Activated B cell treated with CpG ODN at 0.5 μM for 24 hours (primary cell): Measurements from ENCODE around the gene RICTOR. TPM values are rescaled to one million over a fixed set of nuclear protein-coding genes. Genes with fewer than 3 reads are reported as not detected.

ENCODE experiments used
- ATAC-seq: fragments of 200-7000 bp; cut with Tn5 transposase; one replicate; pipeline ENCODE4 v1.10.0; 2021; ENCODE audit warnings: low read depth, mild to moderate bottlenecking, moderate library complexity
- CTCF ChIA-PET: fragments of 350-600 bp; sonication (Branson Sonifier 250); formaldehyde crosslinking; loops from one replicate; lab custom pipeline; 2021; ENCODE audit warnings: antibody characterized with exemption; lab: Charles Lee
- POLR2A ChIA-PET: fragments of 350-600 bp; sonication (Branson Sonifier 250); formaldehyde crosslinking; loops from one replicate; lab custom pipeline; 2021; ENCODE audit warnings: antibody characterized with exemption; lab: Charles Lee
- DNase-seq: peaks from one replicate; pipeline ENCODE4 v3.0.0; 2022
- H3K27ac Mint-ChIP-seq: one replicate; pipeline ENCODE4 v1.8.0; 2020; ENCODE audit warnings: mixed read lengths
- H3K27me3 Mint-ChIP-seq: one replicate; pipeline ENCODE4 v1.8.0; 2021; ENCODE audit warnings: mixed read lengths
- H3K36me3 Mint-ChIP-seq: one replicate; pipeline ENCODE4 v1.8.0; 2021; ENCODE audit warnings: low read depth, mixed read lengths
- H3K4me1 Mint-ChIP-seq: one replicate; pipeline ENCODE4 v1.8.0; 2021; ENCODE audit warnings: mixed read lengths
- H3K4me3 Mint-ChIP-seq: one replicate; pipeline ENCODE4 v1.8.0; 2020; ENCODE audit warnings: mild to moderate bottlenecking, mixed read lengths
- H3K9me3 Mint-ChIP-seq: one replicate; pipeline ENCODE4 v1.8.0; 2020; ENCODE audit warnings: mixed read lengths
- CTCF ChIP-seq: fragments of 200-600 bp; IDR thresholded peaks from one replicate; pipeline ENCODE4 v1.8.0; 2022; ENCODE audit warnings: antibody characterized with exemption, mild to moderate bottlenecking
- intact Hi-C: fragments of 100-400 bp; cut with micrococcal nuclease; formaldehyde crosslinking; loops from one replicate; pipeline ENCODE4 v1.15.1; 2024
- total RNA-seq: library from RNA; stranded (reverse); gene quantifications from 2 replicates; pipeline ENCODE4 v1.2.3, GENCODE V29; 2022

Gene RICTOR
- total RNA-seq, 1 donor from 2014 or later, result 51.8 TPM

- intact Hi-C loops, result no loop called here
- Mint-ChIP-seq H3K27me3 (no peaks in the 10 kb centered on the region), H3K27ac (no peak overlapping the region), H3K36me3 (peaks cover 57% of the 10 kb centered on the region), H3K4me1 (peaks cover 13% of the 10 kb centered on the region), H3K9me3 (peaks cover 6% of the 10 kb centered on the region), H3K4me3 (no peak overlapping the region)
- no peak for TF ChIP-seq CTCF
- ChIA-PET POLR2A (no interaction called here), CTCF (no interaction called here)
- ATAC-seq (no peak), DNase-seq (no peak)
Observed at GRCh38 chr5:38985909-38986452, 88.2 kb downstream of the RICTOR start.

- no peaks in the 10 kb centered on the region for H3K27me3 Mint-ChIP-seq
- TF ChIP-seq CTCF, result no peak
- intact Hi-C loops, result no loop called here
- ChIA-PET POLR2A (no interaction called here), CTCF (no interaction called here)
- ATAC-seq (no peak), DNase-seq (no peak)
- no peaks in the 10 kb centered on the region for H3K9me3 Mint-ChIP-seq
- no peaks in the 10 kb centered on the region for H3K4me1 Mint-ChIP-seq
- H3K4me3 Mint-ChIP-seq, result no peak overlapping the region
- H3K36me3 Mint-ChIP-seq, result peaks cover 51% of the 10 kb centered on the region
- no peak overlapping the region for H3K27ac Mint-ChIP-seq
Observed at GRCh38 chr5:38979535-38979934, 94.7 kb downstream of the RICTOR start.

GRCh38 chr5:38978036-38978435 is 96.2 kb downstream of the RICTOR start:
- no peaks in the 10 kb centered on the region for H3K9me3 Mint-ChIP-seq
- CTCF ChIA-PET, result no interaction called here
- DNase-seq (no peak), ATAC-seq (no peak)
- H3K27me3 Mint-ChIP-seq, result no peaks in the 10 kb centered on the region
- POLR2A ChIA-PET, result no interaction called here
- H3K27ac Mint-ChIP-seq, result no peak overlapping the region
- no peak overlapping the region for H3K4me3 Mint-ChIP-seq
- H3K36me3 Mint-ChIP-seq, result peaks cover 61% of the 10 kb centered on the region
- H3K4me1 Mint-ChIP-seq, result no peaks in the 10 kb centered on the region
- no peak for TF ChIP-seq CTCF
- intact Hi-C loops, result no loop called here

GRCh38 chr5:38968665-38969064 is 105.5 kb downstream of the RICTOR start:
- ATAC-seq, result no peak

GRCh38 chr5:38961691-38962090 is 112.5 kb downstream of the RICTOR start:
- no peak for DNase-seq
- no peak overlapping the region for H3K27ac Mint-ChIP-seq
- H3K27me3 Mint-ChIP-seq, result no peaks in the 10 kb centered on the region
- no peak for ATAC-seq
- no peak for TF ChIP-seq CTCF
- intact Hi-C loops, result no loop called here
- H3K4me3 Mint-ChIP-seq, result no peak overlapping the region
- no peaks in the 10 kb centered on the region for H3K9me3 Mint-ChIP-seq
- ChIA-PET CTCF (no interaction called here), POLR2A (no interaction called here)
- peaks cover 67% of the 10 kb centered on the region for H3K36me3 Mint-ChIP-seq
- H3K4me1 Mint-ChIP-seq, result no peaks in the 10 kb centered on the region

More at GRCh38 chr5:38968665-38969064, 105.5 kb downstream of the RICTOR start:
- POLR2A ChIA-PET, result interaction anchor here (0.7 kb wide), 1 partner anchor 112 kb away, joined by 7 read pairs; no protein-coding TSS in a partner anchor
- Mint-ChIP-seq H3K9me3 (no peaks in the 10 kb centered on the region), H3K27ac (no peak overlapping the region), H3K27me3 (no peaks in the 10 kb centered on the region), H3K4me1 (no peaks in the 10 kb centered on the region), H3K4me3 (no peak overlapping the region), H3K36me3 (peaks cover 50% of the 10 kb centered on the region)
- intact Hi-C loops, result no loop called here
- TF ChIP-seq CTCF, result no peak
- CTCF ChIA-PET, result interaction anchor here (0.7 to 1.8 kb wide), 2 partner anchors 112 to 1700 kb away, joined by 4 to 6 read pairs; no protein-coding TSS in a partner anchor
- no peak for DNase-seq
